Cardiac septum (tissue), 1 donor: ENCODE results near the gene SKA1. TPM values are rescaled to one million over a fixed set of nuclear protein-coding genes. Genes with fewer than 3 reads are reported as not detected.
"Not testable (repeated sequence)": the region's sequence is repeated elsewhere in the genome, so short reads cannot be mapped to it uniquely, and the experiment has no call there.

ENCODE experiments used
- DNase-seq: peaks from one replicate; pipeline ENCODE4 v3.0.0-alpha.2; 2020; ENCODE audit warnings: low spot score
- intact Hi-C: fragments of 100-400 bp; cut with DNase I; formaldehyde crosslinking; loops from one replicate; pipeline ENCODE4 v1.14.0; 2022
- total RNA-seq: library from RNA; stranded (reverse); fragmentation: NEBNext Ultra II Directional; extraction: Animal tissue kit (Norgen Biotek cat#: 25700); gene quantifications from one replicate; pipeline ENCODE4 v1.2.1, GENCODE V29; 2021
- donor health status: DM: no; HTN: no; CAD: no.

SKA1 gene
- total RNA-seq, 1 donor from 2014 or later, result 0.13 TPM

GRCh38 chr18:50388988-50389387 is 14.1 kb downstream of the SKA1 start:
- no peak for DNase-seq
- intact Hi-C loops, result no loop called here

- intact Hi-C loops, result no loop called here
- DNase-seq, result no peak
Observed at GRCh38 chr18:50393802-50394201, 19.0 kb downstream of the SKA1 start.

- intact Hi-C loops, result no loop called here
- DNase-seq, result no peak
Observed at GRCh38 chr18:50395093-50395492, 20.2 kb downstream of the SKA1 start.

GRCh38 chr18:50396005-50396660 is 21.3 kb downstream of the SKA1 start:
- intact Hi-C loops, result no loop called here
- DNase-seq, result no peak

- intact Hi-C loops, result no loop called here
- no peak for DNase-seq
Observed at GRCh38 chr18:50397023-50397422, 22.2 kb downstream of the SKA1 start.

GRCh38 chr18:50398099-50398498 is 23.3 kb downstream of the SKA1 start:
- DNase-seq, result no peak
- intact Hi-C loops, result no loop called here

GRCh38 chr18:50398947-50399346 is 24.1 kb downstream of the SKA1 start:
- no peak for DNase-seq
- intact Hi-C loops, result no loop called here

- no peak for DNase-seq
- intact Hi-C loops, result no loop called here
Observed at GRCh38 chr18:50399582-50399981, 24.7 kb downstream of the SKA1 start.

GRCh38 chr18:50400438-50400837 is 25.6 kb downstream of the SKA1 start:
- DNase-seq, intact Hi-C loops: not testable (repeated sequence)

GRCh38 chr18:50401295-50401694 is 26.4 kb downstream of the SKA1 start:
- no peak for DNase-seq

GRCh38 chr18:50401888-50402287 is 27.0 kb downstream of the SKA1 start:
- no peak for DNase-seq
- intact Hi-C loops, result no loop called here

More at GRCh38 chr18:50401295-50401694, 26.4 kb downstream of the SKA1 start:
- intact Hi-C loops, result no loop called here

- intact Hi-C loops, DNase-seq: not testable (repeated sequence)
Observed at GRCh38 chr18:50404752-50405581, 30.1 kb downstream of the SKA1 start.

- intact Hi-C loops, result no loop called here
- no peak for DNase-seq
Observed at GRCh38 chr18:50405582-50406271, 30.9 kb downstream of the SKA1 start.

GRCh38 chr18:50409236-50409635 is 34.4 kb downstream of the SKA1 start:
- no peak for DNase-seq
- intact Hi-C loops, result no loop called here

GRCh38 chr18:50410008-50410407 is 35.2 kb downstream of the SKA1 start:
- no peak for DNase-seq
- intact Hi-C loops, result no loop called here

GRCh38 chr18:50410894-50411293 is 36.0 kb downstream of the SKA1 start:
- no peak for DNase-seq
- intact Hi-C loops, result no loop called here

- DNase-seq, intact Hi-C loops: not testable (repeated sequence)
Observed at GRCh38 chr18:50416832-50417231, 42.0 kb downstream of the SKA1 start.

GRCh38 chr18:50417705-50418104 is 42.9 kb downstream of the SKA1 start:
- DNase-seq, intact Hi-C loops: not testable (repeated sequence)

- DNase-seq, result no peak
- intact Hi-C loops, result no loop called here
Observed at GRCh38 chr18:50418650-50419049, 43.8 kb downstream of the SKA1 start.

GRCh38 chr18:50422286-50422898 is 47.5 kb downstream of the SKA1 start:
- no peak for DNase-seq
- intact Hi-C loops, result no loop called here
